A549 (cell line): ENCODE results near the gene TSC22D1. TPM values are rescaled to one million over a fixed set of nuclear protein-coding genes. Genes with fewer than 3 reads are reported as not detected.

Experiments
- ATAC-seq, 2 experiments: fragments of 200-7000 bp in 1 of 2; fragments of >200 bp in 1 of 2; cut with Nextera tagmentation in 1 of 2; cut with Tn5 transposase in 1 of 2; 3 replicates each; pipeline versions ENCODE4 v1.8.0 to v1.9.1; 2018 to 2020; ENCODE audit warnings: mild to moderate bottlenecking in 1 of 2, moderate library complexity in 1 of 2
- CTCF ChIA-PET: fragments of 300-600 bp; sonication (Branson Sonifier 250); formaldehyde crosslinking; extraction: SDS; loops from one replicate; lab custom pipeline; 2021; ENCODE audit warnings: antibody characterized with exemption, inconsistent platforms; lab: Yijun Ruan, JAX
- POLR2A ChIA-PET: fragments of 350-600 bp; formaldehyde crosslinking; extraction: SDS; loops from one replicate; lab custom pipeline; 2021; ENCODE audit warnings: antibody characterized with exemption, inconsistent platforms; lab: Yijun Ruan, JAX
- DNase-seq, 2 experiments: peaks; one replicate each; pipeline versions ENCODE4 v3.0.0 to v3.0.0-alpha.2; 2011 to 2016; ENCODE audit warnings: low read depth in 1 of 2, low spot score in 1 of 2
- FAIRE-seq: peaks from 2 replicates; lab custom pipeline; 2011; peaks lifted over from hg19 to GRCh38; lab: Jason Lieb, UNC
- H3K27ac ChIP-seq, 2 experiments: fragments of >200 bp; sonication (Bioruptor Twin); formaldehyde crosslinking; 3 replicates each; pipeline ENCODE4 v1.5.1; 2016 to 2017
- H3K4me1 ChIP-seq: fragments of >200 bp; sonication (Bioruptor Twin); formaldehyde crosslinking; 3 replicates; pipeline ENCODE4 v1.6.1; 2016
- H3K4me2 ChIP-seq: fragments of >200 bp; sonication (Bioruptor Twin); formaldehyde crosslinking; 3 replicates; pipeline ENCODE4 v1.6.1; 2016
- H3K4me3 ChIP-seq: fragments of >200 bp; sonication (Bioruptor Twin); formaldehyde crosslinking; 3 replicates; pipeline ENCODE4 v1.5.1; 2016
- H3K9me3 ChIP-seq: fragments of >200 bp; sonication (Bioruptor Twin); formaldehyde crosslinking; 3 replicates; pipeline ENCODE4 v1.6.1; 2016
- ATOH8 ChIP-seq: fragments of 250-450 bp; sonication (Bioruptor Pico); IDR thresholded peaks from 2 replicates; pipeline ENCODE4 v1.5.0; 2020; ENCODE audit warnings: low read depth, mild to moderate bottlenecking, moderate library complexity
- CEBPB ChIP-seq, 2 experiments: fragments of >200 bp in 1 of 2; sonication (Bioruptor Twin) in 1 of 2; formaldehyde crosslinking in 1 of 2; IDR thresholded peaks; 2 replicates each; pipeline ENCODE4 v1.6.1; 2012 to 2016
- CHD2 ChIP-seq: fragments of 150-350 bp; IDR thresholded peaks from 2 replicates; pipeline ENCODE4 v1.6.1; 2014; ENCODE audit warnings: low read length; ENCODE audit not compliant: partially characterized antibody
- EHMT2 ChIP-seq: fragments of 200-600 bp; sonication (generic); IDR thresholded peaks from 2 replicates; pipeline ENCODE4 v1.6.1; 2016; ENCODE audit warnings: antibody characterized with exemption, low read depth, mild to moderate bottlenecking, moderate library complexity
- ESRRA ChIP-seq: fragments of 150-350 bp; IDR thresholded peaks from 2 replicates; pipeline ENCODE4 v1.6.1; 2014; ENCODE audit warnings: mild to moderate bottlenecking, low read length, borderline replicate concordance
- FOSL2 ChIP-seq, 2 experiments: fragments of 450-650 bp in 1 of 2; fragments of >200 bp in 1 of 2; sonication (Bioruptor Twin) in 1 of 2; formaldehyde crosslinking; IDR thresholded peaks; 2 replicates each; pipeline versions ENCODE4 v1.5.0 to v1.6.1; 2016 to 2020; ENCODE audit warnings: mild to moderate bottlenecking in 1 of 2, moderate library complexity in 1 of 2
- GATA3 ChIP-seq: IDR thresholded peaks from 2 replicates; pipeline ENCODE4 v1.6.1; 2012; ENCODE audit warnings: borderline replicate concordance
- HDAC2 ChIP-seq: fragments of 200-600 bp; sonication (generic); IDR thresholded peaks from 2 replicates; pipeline ENCODE4 v1.6.1; 2016
- HMGXB4 ChIP-seq: fragments of 250-450 bp; sonication (Bioruptor Pico); IDR thresholded peaks from 2 replicates; pipeline ENCODE4 v1.5.0; 2021; ENCODE audit warnings: mild to moderate bottlenecking, moderate library complexity, borderline replicate concordance
- HOXB13 ChIP-seq: fragments of 250-450 bp; sonication (Bioruptor Pico); IDR thresholded peaks from 2 replicates; pipeline ENCODE4 v1.5.0; 2020; ENCODE audit warnings: low read depth, mild to moderate bottlenecking, moderate library complexity
- KDM1A ChIP-seq: fragments of 200-600 bp; sonication (generic); IDR thresholded peaks from 2 replicates; pipeline ENCODE4 v1.6.1; 2016; ENCODE audit warnings: low read depth, mild to moderate bottlenecking
- MAFK ChIP-seq: fragments of 450-650 bp; IDR thresholded peaks from 2 replicates; pipeline ENCODE4 v1.6.1; 2014; ENCODE audit not compliant: partially characterized antibody
- MAZ ChIP-seq: fragments of 150-350 bp; IDR thresholded peaks from 2 replicates; pipeline ENCODE4 v1.6.1; 2014; ENCODE audit warnings: antibody characterized with exemption, low read depth, low read length, borderline replicate concordance
- NFE2L2 ChIP-seq: fragments of 150-350 bp; conservative IDR thresholded peaks from 2 replicates; pipeline ENCODE4 v1.6.1; 2014; ENCODE audit warnings: low read length
- RAD21 ChIP-seq, 2 experiments: fragments of >200 bp in 1 of 2; sonication (Bioruptor Twin) in 1 of 2; formaldehyde crosslinking in 1 of 2; IDR thresholded peaks in 1 of 2; conservative IDR thresholded peaks in 1 of 2; 2 replicates in 1 of 2; 3 replicates in 1 of 2; pipeline ENCODE4 v1.6.1; 2012 to 2018; ENCODE audit warnings: inconsistent platforms in 1 of 2
- RFX5 ChIP-seq: fragments of 450-650 bp; IDR thresholded peaks from 2 replicates; pipeline ENCODE4 v1.7.1; 2014; ENCODE audit warnings: antibody characterized with exemption, mild to moderate bottlenecking, moderate library complexity
- SREBF2 ChIP-seq: fragments of 450-650 bp; IDR thresholded peaks from 2 replicates; pipeline ENCODE4 v1.6.1; 2014; ENCODE audit warnings: mild to moderate bottlenecking, moderate library complexity
- ZNF302 ChIP-seq: fragments of 250-450 bp; sonication (Bioruptor Pico); IDR thresholded peaks from 2 replicates; pipeline ENCODE4 v1.9.0; 2021; ENCODE audit warnings: inconsistent platforms, mild to moderate bottlenecking, moderate library complexity
- WGBS: methylation state at CpG from one replicate; pipeline ENCODE4 v1.1.6; 2017; ENCODE audit errors: missing lambda C conversion rate; 5-methylcytosine and 5-hydroxymethylcytosine counted together
- polyA plus RNA-seq, 4 experiments: library from polyadenylated mRNA; depleted of rRNA in 3 of 4; stranded (reverse); fragments of >200 nt; fragmentation: RNase III in 1 of 4; extraction: RNeasy Plus Mini Kit Qiagen cat#74134 plus additional on column Dnase treatment in 1 of 4; gene quantifications; 2 replicates in 3 of 4; 3 replicates in 1 of 4; pipeline ENCODE4 v1.2.3, GENCODE V29; 2011 to 2017
- TF ChIP-seq, protein P1 (sequence below): fragments of >200 bp; sonication (Bioruptor Twin); formaldehyde crosslinking; IDR thresholded peaks from 3 replicates; pipeline ENCODE4 v1.6.1; 2016
- TF ChIP-seq, protein P2 (sequence below): fragments of 150-350 bp; IDR thresholded peaks from 2 replicates; pipeline ENCODE4 v1.6.1; 2014; ENCODE audit warnings: low read depth, mild to moderate bottlenecking, low read length
- TF ChIP-seq, protein P3 (sequence below): IDR thresholded peaks from 2 replicates; pipeline ENCODE4 v1.6.1; 2012; ENCODE audit warnings: low read depth, borderline replicate concordance
- TF ChIP-seq, protein P4 (sequence below): fragments of >200 bp; sonication (Bioruptor Twin); formaldehyde crosslinking; IDR thresholded peaks from 2 replicates; pipeline ENCODE4 v1.6.1; 2016

The TSC22D1 gene
- polyA plus RNA-seq, 2 of the 4 experiments (the other 2 are of a cell fraction) = 66.8 to 196 TPM

GRCh38 chr13:44397766-44398223 is 178.3 kb downstream of the TSC22D1 start:
- no peak for FAIRE-seq
- ChIA-PET CTCF (interaction anchor here (1.3 kb wide), 1 partner anchor 11 kb away, joined by 3 read pairs; no protein-coding TSS in a partner anchor), POLR2A (no interaction called here)
- ATAC-seq = no peak
- 91% methylated on average over 3 of the region's 3 CpGs for WGBS
- DNase-seq = no peak
- H3K4me2 ChIP-seq = no peak overlapping the region
- H3K4me1 ChIP-seq = no peaks in the 10 kb centered on the region
- TF ChIP-seq CEBPB (IDR thresholded peaks at IDR 0.05) = no peak
- no peak for TF ChIP-seq NFE2L2
- TF ChIP-seq RAD21 (conservative IDR thresholded peaks at IDR 0.05 in 1 of 2, IDR thresholded peaks at IDR 0.05 in 1 of 2) = no peak
- TF ChIP-seq SREBF2 = no peak
- TF ChIP-seq RFX5 = no peak
- TF ChIP-seq ZNF302 = no peak
- TF ChIP-seq HMGXB4 (CRISPR knock-in tag) = no peak
- no peak for TF ChIP-seq CHD2
- TF ChIP-seq, protein P1, sequence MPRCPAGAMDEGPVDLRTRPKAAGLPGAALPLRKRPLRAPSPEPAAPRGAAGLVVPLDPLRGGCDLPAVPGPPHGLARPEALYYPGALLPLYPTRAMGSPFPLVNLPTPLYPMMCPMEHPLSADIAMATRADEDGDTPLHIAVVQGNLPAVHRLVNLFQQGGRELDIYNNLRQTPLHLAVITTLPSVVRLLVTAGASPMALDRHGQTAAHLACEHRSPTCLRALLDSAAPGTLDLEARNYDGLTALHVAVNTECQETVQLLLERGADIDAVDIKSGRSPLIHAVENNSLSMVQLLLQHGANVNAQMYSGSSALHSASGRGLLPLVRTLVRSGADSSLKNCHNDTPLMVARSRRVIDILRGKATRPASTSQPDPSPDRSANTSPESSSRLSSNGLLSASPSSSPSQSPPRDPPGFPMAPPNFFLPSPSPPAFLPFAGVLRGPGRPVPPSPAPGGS = no peak
- no peak for TF ChIP-seq ATOH8
- TF ChIP-seq, protein P2, sequence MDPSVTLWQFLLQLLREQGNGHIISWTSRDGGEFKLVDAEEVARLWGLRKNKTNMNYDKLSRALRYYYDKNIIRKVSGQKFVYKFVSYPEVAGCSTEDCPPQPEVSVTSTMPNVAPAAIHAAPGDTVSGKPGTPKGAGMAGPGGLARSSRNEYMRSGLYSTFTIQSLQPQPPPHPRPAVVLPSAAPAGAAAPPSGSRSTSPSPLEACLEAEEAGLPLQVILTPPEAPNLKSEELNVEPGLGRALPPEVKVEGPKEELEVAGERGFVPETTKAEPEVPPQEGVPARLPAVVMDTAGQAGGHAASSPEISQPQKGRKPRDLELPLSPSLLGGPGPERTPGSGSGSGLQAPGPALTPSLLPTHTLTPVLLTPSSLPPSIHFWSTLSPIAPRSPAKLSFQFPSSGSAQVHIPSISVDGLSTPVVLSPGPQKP = no peak
- TF ChIP-seq MAFK = no peak
- no peak overlapping the region; a peak in 1 of 6 replicates for H3K27ac ChIP-seq
- H3K9me3 ChIP-seq = no peaks in the 10 kb centered on the region
- H3K4me3 ChIP-seq = no peak overlapping the region

DNA sequence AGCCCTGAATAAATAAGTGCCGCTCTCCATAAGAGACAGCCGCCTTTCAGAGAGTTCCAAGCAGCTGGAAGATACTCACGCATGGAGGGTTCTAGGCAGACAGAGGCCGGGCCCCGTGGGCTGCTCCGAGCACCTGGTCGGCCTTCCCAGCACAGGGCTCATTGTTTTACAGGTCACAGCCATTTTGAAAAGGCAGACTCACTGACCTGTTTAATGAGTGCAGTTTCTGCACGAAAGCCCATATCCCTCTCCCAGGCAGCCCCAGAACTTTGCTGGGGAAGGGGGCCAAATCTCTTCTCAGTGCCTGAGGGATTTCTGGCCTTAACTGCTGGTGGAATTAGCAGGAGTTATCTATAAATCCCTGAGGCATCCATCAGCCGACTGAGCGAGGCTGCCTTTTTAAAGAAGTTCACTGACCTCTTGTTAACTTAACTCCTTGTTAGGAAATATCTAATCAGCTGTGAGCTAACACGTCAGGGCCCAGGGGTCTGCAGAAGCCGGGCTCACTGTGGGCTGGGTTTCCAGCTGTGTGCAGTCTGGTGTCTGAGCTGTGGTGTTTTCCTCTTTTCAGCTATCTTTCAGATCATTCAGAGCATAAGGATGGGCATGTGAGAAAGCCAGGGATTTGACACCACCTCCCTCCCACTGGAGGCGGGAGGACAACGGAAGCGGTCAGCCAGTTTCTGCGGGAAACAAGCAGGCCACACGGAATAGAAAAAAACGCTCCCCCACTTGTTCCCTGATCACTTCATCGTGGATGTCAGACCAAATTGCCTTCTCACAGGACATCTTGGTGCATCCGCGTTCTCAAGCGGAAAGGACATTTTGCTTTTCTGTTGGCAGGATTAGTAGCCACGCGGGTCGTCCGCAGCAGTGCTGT is 179.2 kb downstream of the TSC22D1 start:
- H3K27ac ChIP-seq = no peak overlapping the region
- H3K4me3 ChIP-seq = no peak overlapping the region
- no peaks in the 10 kb centered on the region for H3K9me3 ChIP-seq
- DNase-seq (no peak), FAIRE-seq (no peak), ATAC-seq (no peak)
- CTCF ChIA-PET = interaction anchor here (1.3 kb wide), 1 partner anchor 13 kb away, joined by 3 read pairs; no protein-coding TSS in a partner anchor
- TF ChIP-seq CEBPB (IDR thresholded peaks at IDR 0.05) (no peak), ESRRA (no peak), MAZ (no peak), EHMT2 (no peak), FOSL2 (IDR thresholded peaks at IDR 0.05) (no peak), FOSL2 (CRISPR knock-in tag; IDR thresholded peaks at IDR 0.05) (no peak), RAD21 (conservative IDR thresholded peaks at IDR 0.05 in 1 of 2, IDR thresholded peaks at IDR 0.05 in 1 of 2) (no peak), GATA3 (no peak), KDM1A (no peak), HOXB13 (CRISPR knock-in tag) (no peak), HMGXB4 (CRISPR knock-in tag) (no peak), HDAC2 (no peak)
- TF ChIP-seq, protein P3, sequence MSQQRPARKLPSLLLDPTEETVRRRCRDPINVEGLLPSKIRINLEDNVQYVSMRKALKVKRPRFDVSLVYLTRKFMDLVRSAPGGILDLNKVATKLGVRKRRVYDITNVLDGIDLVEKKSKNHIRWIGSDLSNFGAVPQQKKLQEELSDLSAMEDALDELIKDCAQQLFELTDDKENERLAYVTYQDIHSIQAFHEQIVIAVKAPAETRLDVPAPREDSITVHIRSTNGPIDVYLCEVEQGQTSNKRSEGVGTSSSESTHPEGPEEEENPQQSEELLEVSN = no peak
- TF ChIP-seq, protein P4, sequence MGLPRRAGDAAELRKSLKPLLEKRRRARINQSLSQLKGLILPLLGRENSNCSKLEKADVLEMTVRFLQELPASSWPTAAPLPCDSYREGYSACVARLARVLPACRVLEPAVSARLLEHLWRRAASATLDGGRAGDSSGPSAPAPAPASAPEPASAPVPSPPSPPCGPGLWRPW = no peak
- H3K4me2 ChIP-seq = no peak overlapping the region
- POLR2A ChIA-PET = no interaction called here
- 88% methylated on average over 25 of the region's 26 CpGs for WGBS
- H3K4me1 ChIP-seq = no peaks in the 10 kb centered on the region
